ENCODE results near the gene NAPA. TPM values are rescaled to one million over a fixed set of nuclear protein-coding genes. Genes with fewer than 3 reads are reported as not detected.

The NAPA gene
- total and polyA plus RNA-seq, 2 of the 13 experiments (the other 11 are each of a cell fraction or from before 2014, with no cell fraction given), result 32.6 to 65.9 TPM

DNA sequence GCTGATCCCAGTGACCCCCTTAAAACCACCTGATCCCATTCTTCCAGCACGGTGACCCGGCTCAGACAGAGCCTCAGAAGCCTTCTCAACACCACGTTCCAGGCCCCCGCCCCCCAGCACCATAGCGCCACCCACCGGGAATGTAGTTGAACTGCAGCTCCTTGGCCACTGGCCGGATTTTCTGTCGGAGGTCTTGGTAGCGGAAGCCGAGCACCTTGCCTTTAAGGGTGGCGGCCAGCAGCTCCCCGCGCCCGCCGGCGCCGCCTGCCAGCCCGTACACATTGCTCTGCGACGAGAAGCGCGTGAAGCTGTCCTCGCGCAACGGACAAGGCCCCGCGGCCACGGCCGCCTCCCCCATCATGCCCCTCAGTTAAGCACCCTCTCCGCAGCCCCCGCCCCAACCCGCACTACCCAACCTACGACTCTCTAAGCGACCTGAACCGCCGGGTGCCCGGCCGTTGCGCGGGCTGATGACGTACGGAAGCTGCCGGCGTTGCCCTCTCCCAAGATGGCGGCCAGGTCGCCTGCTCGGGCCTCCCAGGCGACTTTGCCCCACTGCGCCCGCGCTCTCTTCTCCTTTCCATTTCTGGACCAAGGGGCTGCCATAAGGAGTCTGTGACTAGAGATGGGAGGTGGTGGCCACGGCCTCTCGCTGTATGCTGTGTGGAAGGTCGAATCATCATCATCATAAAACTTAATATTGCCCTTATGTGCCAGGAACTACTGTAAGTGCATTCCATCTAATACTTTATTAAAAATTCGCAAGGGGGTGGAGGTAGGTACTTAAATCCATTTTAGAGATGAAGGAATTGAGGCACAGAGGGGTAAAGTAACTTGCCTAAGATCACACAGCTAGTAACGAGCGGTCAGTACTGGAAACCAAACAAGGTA is 30.8 kb downstream of the NAPA start, which contains the start of gene KPTN (continued):
- TF ChIP-seq IRF1 (CRISPR knock-in tag; IDR thresholded peaks at IDR 0.05; ENCODE audit: low read depth), result no peak
- no peak for TF ChIP-seq MAF1 (CRISPR knock-in tag; IDR thresholded peaks at IDR 0.05; ENCODE audit: borderline replicate concordance)
- TF ChIP-seq CBFB (CRISPR knock-in tag; IDR thresholded peaks at IDR 0.05), result no peak; the same call in 1 of the 2 replicates
- TF ChIP-seq ZNF337 (CRISPR knock-in tag; IDR thresholded peaks at IDR 0.05; ENCODE audit: borderline replicate concordance, low read depth), result 0 out of 2 replicates have a peak, but pooled peaks have one; percentile 50
- no peak for TF ChIP-seq MAFF (IDR thresholded peaks at IDR 0.05; ENCODE audit: low read depth, low read length)
- peak; percentile 11; the same call in 1 of the 2 replicates for TF ChIP-seq DRAP1 (CRISPR knock-in tag; IDR thresholded peaks at IDR 0.05)
- TF ChIP-seq, protein P1, sequence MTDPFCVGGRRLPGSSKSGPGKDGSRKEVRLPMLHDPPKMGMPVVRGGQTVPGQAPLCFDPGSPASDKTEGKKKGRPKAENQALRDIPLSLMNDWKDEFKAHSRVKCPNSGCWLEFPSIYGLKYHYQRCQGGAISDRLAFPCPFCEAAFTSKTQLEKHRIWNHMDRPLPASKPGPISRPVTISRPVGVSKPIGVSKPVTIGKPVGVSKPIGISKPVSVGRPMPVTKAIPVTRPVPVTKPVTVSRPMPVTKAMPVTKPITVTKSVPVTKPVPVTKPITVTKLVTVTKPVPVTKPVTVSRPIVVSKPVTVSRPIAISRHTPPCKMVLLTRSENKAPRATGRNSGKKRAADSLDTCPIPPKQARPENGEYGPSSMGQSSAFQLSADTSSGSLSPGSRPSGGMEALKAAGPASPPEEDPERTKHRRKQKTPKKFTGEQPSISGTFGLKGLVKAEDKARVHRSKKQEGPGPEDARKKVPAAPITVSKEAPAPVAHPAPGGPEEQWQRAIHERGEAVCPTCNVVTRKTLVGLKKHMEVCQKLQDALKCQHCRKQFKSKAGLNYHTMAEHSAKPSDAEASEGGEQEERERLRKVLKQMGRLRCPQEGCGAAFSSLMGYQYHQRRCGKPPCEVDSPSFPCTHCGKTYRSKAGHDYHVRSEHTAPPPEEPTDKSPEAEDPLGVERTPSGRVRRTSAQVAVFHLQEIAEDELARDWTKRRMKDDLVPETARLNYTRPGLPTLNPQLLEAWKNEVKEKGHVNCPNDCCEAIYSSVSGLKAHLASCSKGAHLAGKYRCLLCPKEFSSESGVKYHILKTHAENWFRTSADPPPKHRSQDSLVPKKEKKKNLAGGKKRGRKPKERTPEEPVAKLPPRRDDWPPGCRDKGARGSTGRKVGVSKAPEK (CRISPR knock-in tag; IDR thresholded peaks at IDR 0.05; ENCODE audit: borderline replicate concordance), result no peak
- TF ChIP-seq ZNF350 (CRISPR knock-in tag; IDR thresholded peaks at IDR 0.05; ENCODE audit: borderline replicate concordance, low read depth), result peak; percentile 68; the same call in 1 of the 2 replicates
- no peak for TF ChIP-seq ZNF850 (CRISPR knock-in tag; conservative IDR thresholded peaks at IDR 0.05)
- TF ChIP-seq ZEB1 (IDR thresholded peaks at IDR 0.05; ENCODE audit: insufficient replicate concordance, low read depth), result no peak
- TF ChIP-seq NR2F1 (CRISPR knock-in tag; IDR thresholded peaks at IDR 0.05), result 0 out of 4 replicates have a peak, but pooled peaks of 1 of the 2 experiments have one; percentile 13
- no peak for TF ChIP-seq GLMP (CRISPR knock-in tag; IDR thresholded peaks at IDR 0.05; ENCODE audit: borderline replicate concordance)
- no peak for TF ChIP-seq SMYD3 (CRISPR knock-in tag; IDR thresholded peaks at IDR 0.05)
- no peak for TF ChIP-seq CENPX (CRISPR knock-in tag; IDR thresholded peaks at IDR 0.05)
- no peak for TF ChIP-seq PLRG1 (conservative IDR thresholded peaks at IDR 0.05)
- TF ChIP-seq KDM4B (CRISPR knock-in tag; IDR thresholded peaks at IDR 0.05), result no peak
- no peak for TF ChIP-seq MBD4 (IDR thresholded peaks at IDR 0.05; ENCODE audit: borderline replicate concordance, low read length)
- TF ChIP-seq ZNF616 (CRISPR knock-in tag; IDR thresholded peaks at IDR 0.05; ENCODE audit: low read depth), result no peak
- TF ChIP-seq, protein P2, sequence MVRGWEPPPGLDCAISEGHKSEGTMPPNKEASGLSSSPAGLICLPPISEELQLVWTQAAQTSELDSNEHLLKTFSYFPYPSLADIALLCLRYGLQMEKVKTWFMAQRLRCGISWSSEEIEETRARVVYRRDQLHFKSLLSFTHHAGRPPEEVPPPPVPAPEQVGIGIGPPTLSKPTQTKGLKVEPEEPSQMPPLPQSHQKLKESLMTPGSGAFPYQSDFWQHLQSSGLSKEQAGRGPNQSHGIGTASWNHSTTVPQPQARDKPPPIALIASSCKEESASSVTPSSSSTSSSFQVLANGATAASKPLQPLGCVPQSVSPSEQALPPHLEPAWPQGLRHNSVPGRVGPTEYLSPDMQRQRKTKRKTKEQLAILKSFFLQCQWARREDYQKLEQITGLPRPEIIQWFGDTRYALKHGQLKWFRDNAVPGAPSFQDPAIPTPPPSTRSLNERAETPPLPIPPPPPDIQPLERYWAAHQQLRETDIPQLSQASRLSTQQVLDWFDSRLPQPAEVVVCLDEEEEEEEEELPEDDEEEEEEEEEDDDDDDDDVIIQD (CRISPR knock-in tag; IDR thresholded peaks at IDR 0.05; ENCODE audit: low read depth), result no peak
- TF ChIP-seq MED13 (CRISPR knock-in tag; IDR thresholded peaks at IDR 0.05), result no peak
- peak; percentile 97 for TF ChIP-seq TEAD3 (CRISPR knock-in tag; optimal IDR thresholded peaks at IDR 0.05; ENCODE audit: borderline replicate concordance)
- no peak for TF ChIP-seq MATR3 (CRISPR knock-in tag; IDR thresholded peaks at IDR 0.05)
- no peak for TF ChIP-seq IKZF1 (IDR thresholded peaks at IDR 0.05)
- TF ChIP-seq KLF13 (CRISPR knock-in tag; IDR thresholded peaks at IDR 0.05), result no peak
